Measurements from ENCODE around the gene PLCH2. TPM values are rescaled to one million over a fixed set of nuclear protein-coding genes. Genes with fewer than 3 reads are reported as not detected.

PLCH2 gene
- total RNA-seq, 6 experiments from 2014 or later: 0.37 to 4.6 (median 2.3) TPM

GRCh38 chr1:2472561-2473177 lies 3.4 kb upstream of the PLCH2 start:
- no peaks in the 10 kb centered on the region for H3K27me3 ChIP-seq
- no peak for DNase-seq
- intact Hi-C loops (cut with DNase I): no loop called here
- WGBS (ENCODE audit: insufficient coverage, low coverage, low lambda C conversion rate, missing lambda C conversion rate): 89% methylated on average over 9 of the region's 25 CpGs
- H3K4me3 ChIP-seq: no peak overlapping the region
- ATAC-seq: no peak
- H3K36me3 ChIP-seq: no peaks in the 10 kb centered on the region
- H3K4me1 ChIP-seq: peaks cover 0 to 25% (median 8%) of the 10 kb centered on the region in 4 donors
- TF ChIP-seq POLR2A (IDR thresholded peaks at IDR 0.05) (no peak), CTCF (IDR thresholded peaks at IDR 0.05) (no peak)
- H3K27ac ChIP-seq: no peak overlapping the region
- H3K9me3 ChIP-seq: no peaks in the 10 kb centered on the region

GRCh38 chr1:2473198-2473597 lies 2.9 kb upstream of the PLCH2 start:
- DNase-seq (no peak), ATAC-seq (no peak)
- H3K9me3 ChIP-seq: no peaks in the 10 kb centered on the region
- intact Hi-C loops (cut with DNase I): no loop called here
- no CpG with 5 or more reads among the region's 13 CpGs for WGBS (ENCODE audit: insufficient coverage, low coverage, low lambda C conversion rate, missing lambda C conversion rate)
- H3K36me3 ChIP-seq: no peaks in the 10 kb centered on the region
- H3K27me3 ChIP-seq: no peaks in the 10 kb centered on the region
- no peak overlapping the region for H3K27ac ChIP-seq
- H3K4me1 ChIP-seq: peaks cover 0 to 28% (median 11%) of the 10 kb centered on the region in 4 donors
- no peak overlapping the region for H3K4me3 ChIP-seq
- TF ChIP-seq POLR2A (IDR thresholded peaks at IDR 0.05) (no peak), CTCF (IDR thresholded peaks at IDR 0.05) (no peak)

GRCh38 chr1:2474104-2474844 lies 1.8 kb upstream of the PLCH2 start:
- H3K27ac ChIP-seq: peak overlapping the region; percentile 8 to 37 (median 13)
- TF ChIP-seq POLR2A (IDR thresholded peaks at IDR 0.05): no peak
- peaks cover 0 to 28% (median 12%) of the 10 kb centered on the region in 4 donors for H3K4me1 ChIP-seq
- intact Hi-C loops (cut with DNase I): no loop called here
- H3K36me3 ChIP-seq: no peaks in the 10 kb centered on the region
- H3K4me3 ChIP-seq: no peak overlapping the region
- 60% methylated on average over 1 of the region's 17 CpGs for WGBS (ENCODE audit: insufficient coverage, low coverage, low lambda C conversion rate, missing lambda C conversion rate)
- H3K27me3 ChIP-seq: no peaks in the 10 kb centered on the region
- ATAC-seq (no peak), DNase-seq (no peak)
- H3K9me3 ChIP-seq: no peaks in the 10 kb centered on the region

GRCh38 chr1:2474933-2475371 lies 1.1 kb upstream of the PLCH2 start:
- Histone ChIP-seq H3K9me3 (no peaks in the 10 kb centered on the region), H3K4me3 (no peak overlapping the region), H3K27ac (peak overlapping the region; percentile 37 to 72 (median 62)), H3K27me3 (no peaks in the 10 kb centered on the region), H3K36me3 (no peaks in the 10 kb centered on the region), H3K4me1 (peaks cover 0 to 28% (median 12%) of the 10 kb centered on the region in 4 donors)
- WGBS (ENCODE audit: insufficient coverage, low coverage, low lambda C conversion rate, missing lambda C conversion rate): 23% methylated on average over 5 of the region's 13 CpGs
- no peak for TF ChIP-seq CTCF (IDR thresholded peaks at IDR 0.05)
- peak; percentile 15 for TF ChIP-seq POLR2A (IDR thresholded peaks at IDR 0.05)
- intact Hi-C loops (cut with DNase I): no loop called here
- DNase-seq: peak; percentile 92 to 93 (median 93)
- ATAC-seq: peak; percentile 86 to 91 (median 88)

- intact Hi-C loops (cut with DNase I): no loop called here
- Histone ChIP-seq H3K27me3 (no peaks in the 10 kb centered on the region), H3K9me3 (no peaks in the 10 kb centered on the region), H3K4me1 (peaks cover 0 to 28% (median 12%) of the 10 kb centered on the region in 4 donors), H3K27ac (peak overlapping the region; percentile 37 to 72 (median 62)), H3K36me3 (no peaks in the 10 kb centered on the region), H3K4me3 (no peak overlapping the region)
- DNase-seq: peak in 2 of 3 donors; percentile 50 to 66
- 83% methylated on average over 2 of the region's 12 CpGs for WGBS (ENCODE audit: insufficient coverage, low coverage, low lambda C conversion rate, missing lambda C conversion rate)
- ATAC-seq: peak; percentile 13 to 43 (median 28)
- no peak for TF ChIP-seq POLR2A (IDR thresholded peaks at IDR 0.05)
- TF ChIP-seq CTCF (IDR thresholded peaks at IDR 0.05): no peak
These were observed 518 bp upstream of the PLCH2 start for GRCh38 chr1:2475571-2475970.

All from right lobe of liver (tissue), 6 donors.